Measurements from ENCODE around the gene SIKE1.

DNA sequence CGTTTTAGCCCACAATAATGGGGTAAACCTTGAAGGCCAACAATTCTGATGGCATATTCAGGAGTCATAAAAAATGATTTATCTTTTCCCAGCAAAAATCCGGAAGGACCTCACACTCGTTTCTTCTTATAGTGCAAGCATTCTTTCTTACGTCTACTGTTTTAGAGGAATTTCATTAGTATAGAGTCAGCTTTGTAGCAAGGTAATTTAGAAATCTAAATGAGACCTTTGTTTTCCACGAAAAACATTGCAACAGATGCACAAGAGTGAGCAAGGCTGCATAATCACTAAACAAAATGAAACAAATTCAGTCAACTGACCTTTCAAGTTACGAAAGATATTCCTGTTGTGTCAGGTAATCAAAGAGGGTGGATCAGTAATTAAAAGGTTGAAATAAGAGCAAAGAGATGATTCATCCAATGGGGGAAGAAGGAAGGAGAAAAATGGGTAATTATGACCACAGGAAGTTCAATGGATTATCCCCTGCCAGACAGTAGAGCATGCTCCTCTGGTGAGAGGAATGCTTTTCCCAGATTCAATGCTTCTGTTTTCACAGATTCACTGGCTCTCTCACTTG lies 22.1 kb downstream of the SIKE1 start:
- no peak for TF ChIP-seq POLR2A (IDR thresholded peaks at IDR 0.05; ENCODE audit: low read depth, low read length)
- no peak for TF ChIP-seq TAF1 (IDR thresholded peaks at IDR 0.05; ENCODE audit: borderline replicate concordance, low read depth, low read length)
- TF ChIP-seq POLR2AphosphoS5 (IDR thresholded peaks at IDR 0.05; ENCODE audit: low read depth, low read length), result no peak
